ENCODE results near the gene ZNF239.
"Not testable (repeated sequence)": the region's sequence is repeated elsewhere in the genome, so short reads cannot be mapped to it uniquely, and the experiment has no call there.

Gene ZNF239

GRCh38 chr10:43574001-43574892, at the start of gene ZNF239:
Gene ZNF239, minus strand, starts transcription at chr10:43574616. Its CDS starts 16,537 bp downstream, at chr10:43558079.
- peak; percentile 88 to 89 for DNase-seq

DNA sequence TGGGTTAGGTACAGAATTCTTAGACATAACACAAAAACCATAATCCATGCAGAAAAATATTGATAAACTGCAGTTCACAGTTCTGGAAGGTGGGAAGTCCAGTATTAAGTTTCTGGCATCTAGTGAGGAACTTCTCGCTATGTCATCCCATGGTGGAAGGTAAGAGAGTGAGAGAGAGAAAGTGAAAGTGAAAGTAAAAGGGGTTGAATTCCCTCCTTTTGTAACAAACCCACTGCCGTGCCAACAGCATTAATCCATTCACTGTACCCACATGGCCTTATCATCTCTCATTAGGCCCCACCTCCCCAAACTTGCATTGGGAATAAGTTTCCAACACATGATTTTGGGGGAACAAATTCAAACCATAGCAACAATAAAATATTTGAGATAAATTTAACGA, 48.9 kb upstream of the ZNF239 start:
- peak in 1 of 2 donors; percentile 38 for DNase-seq

- no peak for DNase-seq
These were observed 47.6 kb upstream of the ZNF239 start for GRCh38 chr10:43622038-43622437.

- DNase-seq: no peak
These were observed 45.0 kb upstream of the ZNF239 start for GRCh38 chr10:43619368-43619767.

DNA sequence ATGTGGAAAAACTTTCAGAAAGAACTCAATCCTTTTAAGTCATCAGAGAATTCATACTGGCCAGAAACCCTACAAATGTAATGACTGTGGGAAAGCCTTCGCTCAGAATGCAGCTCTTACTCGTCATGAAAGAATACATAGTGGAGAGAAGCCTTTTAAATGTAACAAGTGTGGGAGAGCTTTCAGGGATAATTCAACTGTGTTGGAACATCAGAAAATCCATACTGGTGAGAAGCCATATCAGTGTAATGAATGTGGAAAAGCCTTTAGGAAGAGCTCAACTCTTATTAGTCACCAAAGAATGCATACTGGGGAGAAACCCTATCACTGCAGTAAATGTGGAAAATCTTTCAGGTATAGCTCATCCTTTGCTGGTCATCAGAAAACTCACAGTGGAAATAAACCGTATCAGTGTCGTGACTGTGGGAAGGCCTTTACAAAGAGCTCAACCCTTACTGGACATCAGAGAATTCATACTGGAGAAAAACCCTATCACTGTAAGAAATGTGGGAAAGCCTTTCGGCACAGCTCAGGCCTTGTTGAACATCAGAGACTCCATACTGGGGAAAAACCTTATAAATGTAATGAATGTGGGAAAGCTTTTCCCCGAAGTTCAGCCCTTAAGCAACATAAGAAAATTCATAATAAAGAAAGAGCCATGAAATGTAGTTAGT, 42.4 kb upstream of the ZNF239 start:
- DNase-seq: no peak

GRCh38 chr10:43610636-43611035, 36.2 kb upstream of the ZNF239 start:
- no peak for DNase-seq

- no peak for DNase-seq
These were observed 32.8 kb upstream of the ZNF239 start for GRCh38 chr10:43607199-43607573.

DNA sequence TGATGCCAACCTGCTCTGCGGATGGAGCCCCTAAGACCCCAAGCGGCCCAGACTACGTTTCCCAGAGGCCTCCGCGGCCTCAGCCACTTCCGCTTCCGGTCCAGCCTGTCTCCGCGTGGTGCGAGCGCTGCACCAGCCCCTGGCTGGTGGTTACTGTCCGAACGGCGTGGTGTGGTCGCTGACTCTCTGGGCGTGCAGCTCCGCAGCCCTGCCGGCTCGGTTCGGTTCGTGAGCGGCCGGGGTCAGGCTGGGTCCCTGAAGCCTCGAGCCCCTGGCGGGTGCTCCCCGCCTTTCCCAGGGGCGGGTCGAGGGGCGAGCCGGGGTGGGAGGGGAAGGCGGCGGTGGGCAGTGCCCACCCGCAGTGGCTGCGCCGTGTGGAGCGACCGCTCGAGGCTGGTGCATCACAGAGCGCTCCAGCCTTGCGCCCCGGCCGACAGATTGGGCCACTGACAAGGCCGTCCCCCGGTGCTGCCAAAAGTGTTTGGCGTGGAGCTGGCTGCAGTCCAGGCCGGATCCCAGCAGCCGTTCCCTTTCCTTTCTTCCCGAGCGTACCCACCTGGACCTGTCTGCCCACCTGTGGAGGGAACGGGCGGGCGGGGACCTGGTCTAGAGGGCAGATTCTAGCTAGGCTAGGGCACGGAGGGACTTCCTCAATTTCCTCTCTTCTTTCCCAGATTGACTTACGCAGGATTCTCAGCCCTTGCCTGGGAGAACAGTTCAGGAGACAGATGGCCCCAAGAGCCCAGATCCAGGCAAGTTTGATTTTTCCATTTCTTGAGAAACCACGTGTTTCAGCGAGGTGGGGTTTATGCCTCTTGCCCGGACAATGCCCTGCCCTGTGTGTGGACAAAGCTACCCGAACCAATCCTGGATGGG, 32.1 kb upstream of the ZNF239 start, which contains the start of gene ZNF485:
ZNF485 (plus strand) TSS at position 116 of the 876 bp plus-strand sequence; CDS start at position 729, 613 bp downstream.
- DNase-seq: peak; percentile 62 to 71

- no peak for DNase-seq
These were observed 31.5 kb upstream of the ZNF239 start for GRCh38 chr10:43605850-43606322.

GRCh38 chr10:43601576-43601975, 27.2 kb upstream of the ZNF239 start:
- not testable (repeated sequence) for DNase-seq

DNA sequence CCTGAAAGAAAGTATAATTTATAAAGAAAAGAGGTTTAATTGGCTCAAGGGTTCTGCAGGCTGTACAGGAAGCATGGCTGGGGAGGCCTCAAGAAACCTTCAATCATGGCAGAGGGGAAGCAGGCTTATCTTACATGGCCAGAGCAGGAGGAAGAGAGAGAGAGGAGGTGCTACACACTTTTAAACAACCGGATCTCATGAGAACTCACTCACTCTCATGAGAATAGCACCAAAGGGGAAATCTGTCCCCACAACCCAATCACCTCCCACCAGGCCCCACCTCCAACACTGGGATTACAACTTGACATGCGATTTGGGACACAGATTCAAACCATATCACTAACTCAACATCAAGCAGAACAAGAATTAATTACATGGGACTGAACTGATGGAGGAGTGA, 24.9 kb upstream of the ZNF239 start:
- DNase-seq: no peak

DNA sequence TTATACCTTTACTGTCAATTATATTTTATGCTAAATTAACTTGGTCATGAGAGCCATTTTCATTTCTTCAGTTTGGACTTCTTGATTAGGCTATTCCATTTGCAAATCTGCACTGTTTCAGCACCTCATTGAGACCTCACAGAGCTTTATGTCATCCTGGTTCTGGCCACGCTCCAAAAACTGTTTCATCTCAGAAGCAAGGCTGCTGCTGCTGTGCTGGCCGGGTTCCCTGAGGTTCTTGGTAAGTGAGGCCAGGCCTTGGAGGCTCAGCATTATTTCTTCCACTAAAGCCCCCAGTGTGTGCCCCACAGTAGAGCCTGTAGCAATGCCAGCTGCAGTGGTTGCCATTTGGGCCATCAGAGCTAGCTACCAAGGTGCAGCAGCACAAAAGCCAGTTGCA, 24.0 kb upstream of the ZNF239 start:
- DNase-seq: no peak

DNA sequence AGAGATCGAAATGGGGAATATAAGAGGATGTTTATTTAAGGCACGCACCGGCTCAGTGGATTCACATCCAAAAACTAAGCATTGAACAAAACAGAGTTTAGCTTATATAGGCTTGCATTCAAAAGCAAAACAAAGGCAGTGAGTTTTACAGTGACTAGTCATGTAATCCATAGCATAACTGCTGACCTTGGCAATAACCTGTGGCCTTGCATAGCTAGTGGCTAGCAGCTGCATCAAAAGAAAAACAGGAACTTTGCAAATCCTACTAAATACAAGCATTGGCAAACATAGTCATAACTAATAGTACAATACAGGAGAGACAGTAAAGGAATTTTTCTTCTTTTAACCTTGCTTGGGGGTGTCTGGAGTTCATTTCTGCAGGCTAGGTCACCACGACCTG, 22.1 kb upstream of the ZNF239 start:
- DNase-seq: no peak

DNA sequence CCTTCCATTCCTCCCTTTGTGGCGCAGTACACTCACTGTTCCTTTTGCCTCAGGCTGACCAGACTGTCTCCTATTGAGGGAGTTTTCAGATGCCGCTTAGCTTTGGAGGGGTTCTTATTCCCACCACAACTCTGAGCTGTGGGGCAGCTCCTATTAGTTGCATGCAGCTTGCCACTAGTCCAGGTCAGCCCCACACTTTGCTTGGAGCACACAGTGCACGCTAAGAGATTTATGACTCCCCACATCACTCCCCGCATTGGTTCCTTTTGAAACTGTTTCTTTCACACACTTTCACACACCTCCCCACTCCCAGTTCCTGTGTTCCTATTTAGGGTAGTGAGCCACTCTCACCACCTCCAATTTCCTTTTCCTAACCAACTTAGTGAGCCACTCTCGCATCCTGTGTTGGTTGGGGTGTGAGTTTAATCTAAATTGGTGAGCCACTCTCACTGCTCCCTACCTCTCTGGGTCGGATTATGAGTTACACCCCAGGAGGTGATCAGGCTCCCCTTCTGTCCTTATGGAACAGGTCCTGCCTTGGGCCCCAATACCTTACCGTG, 21.4 kb upstream of the ZNF239 start:
- DNase-seq: peak; percentile 6 to 27

- peak; percentile 32 to 62 for DNase-seq
These were observed 20.7 kb upstream of the ZNF239 start for GRCh38 chr10:43594944-43595589.

GRCh38 chr10:43591303-43591904, 17.0 kb upstream of the ZNF239 start:
- DNase-seq: no peak

DNA sequence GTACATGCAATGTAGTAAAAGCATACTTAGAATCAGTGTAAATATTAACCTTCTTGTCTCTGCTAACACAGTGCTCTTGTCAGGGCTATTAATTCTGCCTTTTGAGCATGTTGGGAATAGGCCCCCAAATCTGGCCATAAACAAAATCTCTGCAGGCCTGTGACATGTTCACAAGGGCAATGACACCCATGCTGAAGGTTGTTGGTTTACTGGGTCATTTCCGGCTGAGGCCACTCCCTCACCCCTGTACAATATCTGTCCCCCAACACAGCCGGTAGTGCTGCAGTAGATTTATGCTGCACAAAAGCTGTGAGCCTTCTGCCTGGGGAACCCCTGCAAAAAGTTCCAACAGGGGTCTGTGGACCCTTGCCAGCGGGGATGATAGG, 12.3 kb upstream of the ZNF239 start:
- DNase-seq: not testable (repeated sequence)

DNA sequence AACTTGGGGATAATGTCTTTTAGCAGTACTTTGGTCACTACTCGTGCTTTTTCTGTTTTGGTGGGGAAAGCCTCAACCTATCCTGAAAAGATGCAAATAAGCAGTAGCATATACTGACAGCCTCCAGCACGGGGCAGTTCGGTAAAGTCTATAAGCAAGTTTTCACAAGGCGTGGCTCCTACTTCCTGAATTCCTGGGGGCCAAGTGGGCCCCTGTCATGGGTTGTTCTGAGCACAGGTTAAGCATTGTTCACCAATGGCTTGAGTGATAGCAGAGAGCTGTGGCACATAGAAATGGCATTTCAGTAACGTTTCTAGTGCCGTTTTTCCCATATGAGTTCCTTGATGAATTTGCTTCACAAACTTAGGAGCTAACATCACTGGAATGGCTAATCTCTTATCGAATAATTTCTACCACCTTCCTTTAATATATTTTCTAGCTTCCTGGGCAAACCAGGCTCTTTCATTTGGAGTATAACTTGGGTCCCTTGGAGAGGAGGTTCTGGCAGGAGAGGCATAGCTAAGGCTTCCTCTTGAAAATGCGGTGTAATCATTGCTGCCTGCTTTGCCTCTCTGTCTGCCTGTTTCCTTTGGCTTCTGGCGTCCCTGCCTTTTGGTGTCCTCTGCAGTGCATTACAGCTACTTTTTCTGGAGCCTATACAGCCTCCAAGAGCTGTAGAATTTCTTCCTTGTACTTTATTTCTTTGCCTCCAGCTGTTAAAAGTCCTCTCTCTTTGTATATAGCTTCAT, 11.7 kb upstream of the ZNF239 start:
- DNase-seq: no peak

DNA sequence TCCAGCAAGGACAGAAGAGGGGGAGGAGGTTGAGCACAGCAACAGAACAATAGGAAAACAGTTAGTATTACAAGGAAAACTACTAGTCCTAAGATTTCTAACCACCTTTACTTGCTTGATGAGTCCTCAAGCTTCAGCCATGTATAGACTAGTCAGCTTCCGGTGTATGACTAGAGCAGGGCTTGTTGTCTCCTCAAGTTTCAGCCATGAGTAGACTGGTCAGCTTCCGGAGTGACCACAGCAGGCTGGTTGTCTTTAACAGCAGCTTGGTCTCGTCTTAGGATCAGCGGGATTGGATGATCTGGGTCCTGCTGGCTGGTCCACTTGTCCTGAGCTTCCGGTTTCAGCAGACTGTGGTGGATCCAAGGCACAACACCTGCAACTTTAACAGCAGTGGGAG, 10.6 kb upstream of the ZNF239 start:
- DNase-seq: no peak

- no peak for DNase-seq
These were observed 9.6 kb upstream of the ZNF239 start for GRCh38 chr10:43584051-43584450.

GRCh38 chr10:43576580-43576979, 2.2 kb upstream of the ZNF239 start:
- no peak for DNase-seq
